IMR-90 (cell line): Measurements from ENCODE around the gene ZNF548. TPM values are rescaled to one million over a fixed set of nuclear protein-coding genes. Genes with fewer than 3 reads are reported as not detected.

Experiments
- ATAC-seq: fragments of 200-7000 bp; cut with Tn5 transposase; 2 replicates; pipeline ENCODE4 v1.9.1; 2020; ENCODE audit warnings: low read depth, mild to moderate bottlenecking, moderate library complexity
- BruUV-seq: library from RNA; stranded (reverse); fragments of 400-500 nt; replicated peaks from 2 replicates; lab custom pipeline; 2021; lab: Mats Ljungman, UMichigan
- CTCF ChIA-PET: fragments of 300-600 bp; formaldehyde crosslinking; extraction: SDS; loops from one replicate; lab custom pipeline; 2021; ENCODE audit warnings: antibody characterized with exemption; lab: Yijun Ruan, JAX
- POLR2A ChIA-PET: fragments of 300-600 bp; sonication (Branson Sonifier 250); formaldehyde crosslinking; loops from one replicate; lab custom pipeline; 2022; ENCODE audit warnings: antibody characterized with exemption; ENCODE audit not compliant: unreplicated experiment; lab: Charles Lee
- DNase-seq: peaks from one replicate; pipeline ENCODE4 v3.0.0; 2013
- H2AFZ ChIP-seq: replicated peaks from 2 replicates; pipeline ENCODE3; 2013; ENCODE audit warnings: low read length, mild to moderate bottlenecking; ENCODE audit not compliant: poor library complexity
- H2AK5ac ChIP-seq: 2 replicates; pipeline ENCODE4 v1.6.1; 2013; ENCODE audit warnings: low read depth, low read length, inconsistent platforms
- H2AK9ac ChIP-seq: replicated peaks from 2 replicates; pipeline ENCODE3; 2013; ENCODE audit warnings: mild to moderate bottlenecking, low read depth, low read length, moderate library complexity; ENCODE audit not compliant: poor library complexity
- H2BK120ac ChIP-seq: 2 replicates; pipeline ENCODE4 v1.6.1; 2013; ENCODE audit warnings: low read depth, low read length, inconsistent platforms
- H2BK15ac ChIP-seq: 3 replicates; pipeline ENCODE4 v1.6.1; 2013; ENCODE audit warnings: low read depth, low read length, inconsistent platforms
- H2BK20ac ChIP-seq: 2 replicates; pipeline ENCODE4 v1.6.1; 2013; ENCODE audit warnings: low read depth, mild to moderate bottlenecking, inconsistent platforms, low read length, moderate library complexity
- H2BK5ac ChIP-seq: 2 replicates; pipeline ENCODE4 v1.6.1; 2013; ENCODE audit warnings: mild to moderate bottlenecking, low read depth, low read length, inconsistent platforms; ENCODE audit not compliant: poor library complexity, severe bottlenecking
- H3K14ac ChIP-seq: replicated peaks from 2 replicates; pipeline ENCODE4 v1.6.1; 2013; ENCODE audit warnings: low read depth, low read length, inconsistent platforms
- H3K18ac ChIP-seq: 2 replicates; pipeline ENCODE4 v1.6.1; 2013; ENCODE audit warnings: low read depth, low read length, control low read depth
- H3K23ac ChIP-seq: 2 replicates; pipeline ENCODE4 v1.6.1; 2013; ENCODE audit warnings: low read depth, low read length, inconsistent platforms
- H3K27ac ChIP-seq: 2 replicates; pipeline ENCODE4 v1.5.1; 2013; ENCODE audit warnings: mild to moderate bottlenecking, control low read depth, low read length; ENCODE audit not compliant: insufficient read depth
- H3K27me3 ChIP-seq: 2 replicates; pipeline ENCODE4 v1.6.1; 2013; ENCODE audit warnings: low read length; ENCODE audit not compliant: control insufficient read depth, insufficient read depth
- H3K36me3 ChIP-seq: 2 replicates; pipeline ENCODE4 v1.6.1; 2013; ENCODE audit warnings: low read length, mixed read lengths; ENCODE audit not compliant: control insufficient read depth, insufficient read depth
- H3K4ac ChIP-seq: 2 replicates; pipeline ENCODE4 v1.6.1; 2013; ENCODE audit warnings: low read depth, low read length, inconsistent platforms
- H3K4me1 ChIP-seq: 2 replicates; pipeline ENCODE4 v1.6.1; 2013; ENCODE audit warnings: low read length, mixed read lengths; ENCODE audit not compliant: control insufficient read depth, insufficient read depth
- H3K4me2 ChIP-seq: 2 replicates; pipeline ENCODE4 v1.6.1; 2013; ENCODE audit warnings: low read depth, mild to moderate bottlenecking, control low read depth, low read length, moderate library complexity
- H3K4me3 ChIP-seq: 2 replicates; pipeline ENCODE4 v1.5.1; 2013; ENCODE audit warnings: low read depth, mild to moderate bottlenecking, control low read depth, low read length, moderate library complexity; ENCODE audit not compliant: insufficient read depth
- H3K56ac ChIP-seq: 2 replicates; pipeline ENCODE4 v1.6.1; 2013; ENCODE audit warnings: low read length, inconsistent platforms; ENCODE audit not compliant: insufficient read depth; ENCODE audit errors: extremely low read depth
- H3K79me1 ChIP-seq, 2 experiments: 2 replicates each; pipeline ENCODE4 v1.6.1; 2013; ENCODE audit warnings: low read length in 2 of 2, inconsistent platforms in 1 of 2, low read depth in 1 of 2
- H3K9ac ChIP-seq: 2 replicates; pipeline ENCODE4 v1.6.1; 2013; ENCODE audit warnings: low read depth, low read length, control low read depth
- H3K9me1 ChIP-seq: 2 replicates; pipeline ENCODE4 v1.6.1; 2013; ENCODE audit warnings: low read length, inconsistent platforms; ENCODE audit not compliant: insufficient read depth
- H3K9me3 ChIP-seq: 2 replicates; pipeline ENCODE4 v1.6.1; 2013; ENCODE audit warnings: low read length; ENCODE audit not compliant: control insufficient read depth, insufficient read depth
- H4K20me1 ChIP-seq: 2 replicates; pipeline ENCODE4 v1.6.1; 2013; ENCODE audit warnings: low read length, inconsistent platforms; ENCODE audit not compliant: insufficient read depth
- H4K5ac ChIP-seq: 2 replicates; pipeline ENCODE4 v1.6.1; 2013; ENCODE audit warnings: mild to moderate bottlenecking, low read depth, low read length, control low read depth
- H4K8ac ChIP-seq, 2 experiments: 2 replicates each; pipeline ENCODE4 v1.6.1; 2013; ENCODE audit warnings: low read depth in 2 of 2, low read length in 2 of 2, control low read depth in 1 of 2, inconsistent platforms in 1 of 2
- H4K91ac ChIP-seq: 2 replicates; pipeline ENCODE4 v1.6.1; 2013; ENCODE audit warnings: low read depth, low read length, inconsistent platforms; ENCODE audit not compliant: insufficient read depth
- CEBPB ChIP-seq: IDR thresholded peaks from 2 replicates; pipeline ENCODE4 v1.6.1; 2012; ENCODE audit warnings: low read depth, low read length, improper control_type of control experiment
- MAFK ChIP-seq: IDR thresholded peaks from 2 replicates; pipeline ENCODE4 v1.6.1; 2012; ENCODE audit warnings: low read depth, low read length, improper control_type of control experiment
- MXI1 ChIP-seq: IDR thresholded peaks from 2 replicates; pipeline ENCODE4 v1.6.1; 2012; ENCODE audit warnings: low read depth, mild to moderate bottlenecking, low read length, moderate library complexity, borderline replicate concordance
- NFE2L2 ChIP-seq: fragments of 150-350 bp; IDR thresholded peaks from 2 replicates; pipeline ENCODE4 v1.6.1; 2016; ENCODE audit warnings: low read depth, mild to moderate bottlenecking, low read length
- POLR2A ChIP-seq: IDR thresholded peaks from 2 replicates; pipeline ENCODE4 v1.6.1; 2012; ENCODE audit warnings: mild to moderate bottlenecking, low read depth, low read length
- RCOR1 ChIP-seq: IDR thresholded peaks from 2 replicates; pipeline ENCODE4 v1.6.1; 2012; ENCODE audit warnings: mild to moderate bottlenecking, low read length, improper control_type of control experiment; ENCODE audit not compliant: insufficient replicate concordance
- SMC3 ChIP-seq: fragments of 150-350 bp; IDR thresholded peaks from 2 replicates; pipeline ENCODE4 v1.6.1; 2016; ENCODE audit warnings: low read depth, mild to moderate bottlenecking, antibody characterized with exemption, low read length, moderate library complexity
- WGBS, 2 experiments: methylation state at CpG; one replicate each; pipeline versions ENCODE4 v1.1.5 to v1.1.7; 2013; ENCODE audit warnings: missing lambda C conversion rate in 2 of 2; ENCODE audit not compliant: insufficient read length in 1 of 2; ENCODE audit errors: extremely low coverage in 2 of 2; 5-methylcytosine and 5-hydroxymethylcytosine counted together
- dilution Hi-C: fragments of 300-500 bp; cut with HindIII; formaldehyde crosslinking; loops from one replicate; pipeline ENCODE4 v1.14.3; 2018; ENCODE audit warnings: low sequenced_read_pairs; ENCODE audit not compliant: unreplicated experiment
- in situ Hi-C: fragments of 300-500 bp; cut with MboI; formaldehyde crosslinking; loops from 3 replicates; pipeline ENCODE4 v1.14.3; 2019; ENCODE audit warnings: low sequenced_read_pairs, inconsistent platforms, mixed read lengths
- intact Hi-C: fragments of 100-400 bp; cut with micrococcal nuclease; formaldehyde crosslinking; loops from 2 replicates; pipeline ENCODE4 v1.10.0; 2022
- polyA plus RNA-seq, 3 experiments: library from polyadenylated mRNA; depleted of rRNA; stranded (reverse); fragments of >200 nt; gene quantifications; 2 replicates each; pipeline ENCODE4 v1.2.3, GENCODE V29; 2012; ENCODE audit warnings: low replicate concordance in 1 of 3
- total RNA-seq: library from RNA; depleted of rRNA; stranded (reverse); fragments of >200 nt; gene quantifications from 2 replicates; pipeline ENCODE4 v1.2.3, GENCODE V29; 2012
- TF ChIP-seq, protein P1 (sequence below): conservative IDR thresholded peaks from 2 replicates; pipeline ENCODE4 v1.5.1; 2012; ENCODE audit warnings: mild to moderate bottlenecking, low read depth, low read length, improper control_type of control experiment
- TF ChIP-seq, protein P2 (sequence below): fragments of 150-350 bp; IDR thresholded peaks from 2 replicates; pipeline ENCODE4 v1.6.1; 2016; ENCODE audit warnings: low read depth, mild to moderate bottlenecking, low read length, moderate library complexity, borderline replicate concordance

Gene ZNF548
- total and polyA plus RNA-seq, 2 of the 4 experiments (the other 2 are of a cell fraction), result 7.5 to 24.2 TPM

DNA sequence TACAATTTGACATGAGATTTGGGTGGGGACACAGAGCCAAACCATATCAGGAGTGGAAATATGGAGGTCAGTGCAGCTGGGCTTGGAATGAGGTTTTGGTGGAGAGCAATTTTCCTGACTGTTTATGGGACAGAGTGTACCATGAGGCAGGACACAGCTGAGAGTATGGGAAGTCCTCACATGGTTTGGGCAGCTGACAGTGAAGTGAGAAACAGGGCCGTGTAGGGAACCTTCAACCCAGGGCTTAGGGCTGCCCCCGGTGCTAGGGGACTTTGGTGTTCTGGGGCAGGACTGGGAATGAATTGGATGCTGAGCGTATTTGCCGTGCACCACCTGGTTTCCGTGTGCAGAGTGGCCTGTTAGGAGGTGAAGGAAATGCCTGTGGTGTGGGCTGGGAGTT is 6.1 kb downstream of the ZNF548 start:
- in situ Hi-C loops, result loop anchor here (25.0 kb wide), 1 partner anchor 983 kb away; the partner anchor contains the start of gene ZNF583
- Histone ChIP-seq H3K79me1 (peaks cover 16 to 54% of the 10 kb centered on the region in 2 experiments), H2AK9ac (no peak overlapping the region), H3K18ac (no peak overlapping the region), H2BK15ac (no peak overlapping the region), H4K8ac (no peak overlapping the region), H3K9me1 (no peaks in the 10 kb centered on the region), H3K14ac (no peak overlapping the region), H4K5ac (no peak overlapping the region), H4K91ac (no peak overlapping the region), H2BK20ac (no peak overlapping the region), H2BK120ac (no peak overlapping the region), H3K9me3 (peaks cover 22% of the 10 kb centered on the region), H4K20me1 (peaks cover 4% of the 10 kb centered on the region), H3K27me3 (no peaks in the 10 kb centered on the region), H2AK5ac (no peak overlapping the region), H3K56ac (no peak overlapping the region), H3K4me2 (no peak overlapping the region), H3K27ac (no peak overlapping the region), H3K4me3 (no peak overlapping the region), H2AFZ (no peak overlapping the region), H3K9ac (no peak overlapping the region), H2BK5ac (no peak overlapping the region), H3K4ac (no peak overlapping the region), H3K23ac (no peak overlapping the region), H3K4me1 (peaks cover under 1% of the 10 kb centered on the region; the same call in 1 of the 2 replicates), H3K36me3 (peaks cover 47% of the 10 kb centered on the region)
- ATAC-seq, result no peak
- TF ChIP-seq CEBPB (no peak), SMC3 (no peak), POLR2A (no peak), MXI1 (no peak), MAFK (no peak), RCOR1 (no peak), NFE2L2 (no peak)
- TF ChIP-seq, protein P1, sequence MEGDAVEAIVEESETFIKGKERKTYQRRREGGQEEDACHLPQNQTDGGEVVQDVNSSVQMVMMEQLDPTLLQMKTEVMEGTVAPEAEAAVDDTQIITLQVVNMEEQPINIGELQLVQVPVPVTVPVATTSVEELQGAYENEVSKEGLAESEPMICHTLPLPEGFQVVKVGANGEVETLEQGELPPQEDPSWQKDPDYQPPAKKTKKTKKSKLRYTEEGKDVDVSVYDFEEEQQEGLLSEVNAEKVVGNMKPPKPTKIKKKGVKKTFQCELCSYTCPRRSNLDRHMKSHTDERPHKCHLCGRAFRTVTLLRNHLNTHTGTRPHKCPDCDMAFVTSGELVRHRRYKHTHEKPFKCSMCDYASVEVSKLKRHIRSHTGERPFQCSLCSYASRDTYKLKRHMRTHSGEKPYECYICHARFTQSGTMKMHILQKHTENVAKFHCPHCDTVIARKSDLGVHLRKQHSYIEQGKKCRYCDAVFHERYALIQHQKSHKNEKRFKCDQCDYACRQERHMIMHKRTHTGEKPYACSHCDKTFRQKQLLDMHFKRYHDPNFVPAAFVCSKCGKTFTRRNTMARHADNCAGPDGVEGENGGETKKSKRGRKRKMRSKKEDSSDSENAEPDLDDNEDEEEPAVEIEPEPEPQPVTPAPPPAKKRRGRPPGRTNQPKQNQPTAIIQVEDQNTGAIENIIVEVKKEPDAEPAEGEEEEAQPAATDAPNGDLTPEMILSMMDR, result no peak
- TF ChIP-seq, protein P2, sequence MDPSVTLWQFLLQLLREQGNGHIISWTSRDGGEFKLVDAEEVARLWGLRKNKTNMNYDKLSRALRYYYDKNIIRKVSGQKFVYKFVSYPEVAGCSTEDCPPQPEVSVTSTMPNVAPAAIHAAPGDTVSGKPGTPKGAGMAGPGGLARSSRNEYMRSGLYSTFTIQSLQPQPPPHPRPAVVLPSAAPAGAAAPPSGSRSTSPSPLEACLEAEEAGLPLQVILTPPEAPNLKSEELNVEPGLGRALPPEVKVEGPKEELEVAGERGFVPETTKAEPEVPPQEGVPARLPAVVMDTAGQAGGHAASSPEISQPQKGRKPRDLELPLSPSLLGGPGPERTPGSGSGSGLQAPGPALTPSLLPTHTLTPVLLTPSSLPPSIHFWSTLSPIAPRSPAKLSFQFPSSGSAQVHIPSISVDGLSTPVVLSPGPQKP, result no peak
- dilution Hi-C loops, result no loop called here
- intact Hi-C loops, result no loop called here
- ChIA-PET CTCF (no interaction called here), POLR2A (no interaction called here)
- 100% methylated on average over 1 of the region's 5 CpGs; no CpG with 5 or more reads in 1 of the 2 experiments for WGBS, 2 experiments
- no peak for DNase-seq
- no TSS peak for BruUV-seq
